HG03469 (cell line): ENCODE measurements around the gene SHANK1.

ENCODE experiments used
- ATAC-seq: cut with Tn5 transposase; IDR thresholded peaks from one replicate; pipeline ENCODE4 v1.9.1; 2021; ENCODE audit warnings: mild to moderate bottlenecking, moderate library complexity, moderate number of reproducible peaks; ENCODE audit not compliant: unreplicated experiment

SHANK1 gene

DNA sequence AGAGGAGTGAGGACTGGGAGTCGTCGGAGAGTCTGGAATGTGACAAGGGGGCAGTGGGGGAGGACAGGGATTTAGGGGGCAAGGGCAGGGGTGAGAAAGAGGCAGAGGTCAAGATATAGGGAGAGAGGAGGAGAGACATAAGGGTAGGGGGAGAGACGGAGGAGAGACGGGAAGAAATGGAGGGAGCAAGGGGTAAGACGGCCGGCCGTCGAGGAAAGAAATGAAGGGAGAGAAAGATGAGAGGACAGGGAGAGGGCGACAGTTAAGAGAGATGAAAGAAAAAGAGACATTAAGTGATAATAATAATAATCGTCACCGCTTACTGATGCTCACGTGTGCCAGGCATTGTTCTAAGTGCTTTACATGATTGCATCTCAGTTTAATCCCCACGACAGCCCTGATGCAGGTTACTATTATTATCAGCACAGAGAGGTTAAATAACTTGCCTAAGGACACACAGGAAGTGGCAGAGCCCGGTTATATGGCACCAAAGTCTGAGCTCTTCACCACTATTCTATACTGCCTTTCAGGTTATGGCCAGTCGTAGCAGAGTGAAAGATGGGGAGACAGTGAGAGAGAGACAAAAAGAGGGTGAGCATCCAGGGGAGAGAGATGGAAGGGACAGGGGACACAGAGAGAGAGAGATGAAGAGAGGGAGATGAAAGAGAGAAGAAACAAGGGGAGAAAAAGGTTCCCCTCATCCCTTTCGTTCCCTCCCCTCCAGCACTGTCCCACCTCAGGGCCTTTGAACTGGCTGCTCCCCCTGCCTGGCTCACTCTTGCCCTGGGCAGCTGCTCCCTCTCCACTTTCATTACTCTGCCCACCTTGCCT lies 56.7 kb downstream of the SHANK1 start:
- ATAC-seq: no peak

DNA sequence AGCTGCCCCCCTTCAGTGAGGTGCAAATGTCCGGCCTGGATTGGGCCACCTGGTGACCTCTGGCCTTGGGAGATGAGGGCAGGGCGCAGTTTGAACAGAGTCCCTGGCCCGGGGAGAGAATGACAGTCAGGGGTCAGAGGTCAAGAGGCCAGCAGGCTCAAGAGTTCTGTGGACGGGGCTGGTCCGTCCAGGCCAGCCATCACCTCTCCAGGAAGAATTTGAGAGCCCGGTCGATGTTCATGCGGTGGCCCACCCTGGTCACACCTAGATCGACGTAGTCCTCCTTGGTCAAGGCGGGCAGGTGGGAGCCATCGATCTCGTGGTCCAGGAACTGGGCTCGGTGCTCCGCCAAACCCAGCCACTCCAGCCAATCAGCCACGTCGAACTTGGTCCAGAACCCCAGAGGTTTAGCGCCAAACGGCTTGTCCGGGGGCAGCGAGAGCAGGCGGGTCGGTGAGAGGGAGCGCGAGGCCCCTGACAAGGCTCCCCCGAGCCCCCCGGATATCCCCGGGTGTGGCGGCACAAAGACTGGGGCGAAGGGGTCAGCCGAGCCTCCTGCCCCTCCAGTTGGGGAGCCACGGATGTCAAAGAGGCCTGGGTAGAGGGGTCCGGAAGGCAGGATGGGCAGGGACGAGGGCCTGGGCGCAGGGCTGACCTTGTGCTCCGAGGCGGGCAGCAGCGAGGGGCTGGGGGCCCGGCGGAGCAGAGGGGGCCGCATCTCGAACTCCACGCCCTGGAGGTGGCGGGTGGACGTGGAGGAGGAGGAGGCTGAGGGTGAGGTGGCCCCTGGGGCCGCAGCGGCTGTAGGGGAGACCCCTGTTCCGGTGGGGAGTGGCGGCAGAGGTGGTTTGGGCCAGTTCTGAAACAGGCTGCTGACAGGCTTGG lies 57.6 kb downstream of the SHANK1 start:
- ATAC-seq: no peak

GRCh38 chr19:50661023-50661422 lies 58.6 kb downstream of the SHANK1 start:
- no peak for ATAC-seq

GRCh38 chr19:50660088-50660366 lies 59.6 kb downstream of the SHANK1 start:
- no peak for ATAC-seq

DNA sequence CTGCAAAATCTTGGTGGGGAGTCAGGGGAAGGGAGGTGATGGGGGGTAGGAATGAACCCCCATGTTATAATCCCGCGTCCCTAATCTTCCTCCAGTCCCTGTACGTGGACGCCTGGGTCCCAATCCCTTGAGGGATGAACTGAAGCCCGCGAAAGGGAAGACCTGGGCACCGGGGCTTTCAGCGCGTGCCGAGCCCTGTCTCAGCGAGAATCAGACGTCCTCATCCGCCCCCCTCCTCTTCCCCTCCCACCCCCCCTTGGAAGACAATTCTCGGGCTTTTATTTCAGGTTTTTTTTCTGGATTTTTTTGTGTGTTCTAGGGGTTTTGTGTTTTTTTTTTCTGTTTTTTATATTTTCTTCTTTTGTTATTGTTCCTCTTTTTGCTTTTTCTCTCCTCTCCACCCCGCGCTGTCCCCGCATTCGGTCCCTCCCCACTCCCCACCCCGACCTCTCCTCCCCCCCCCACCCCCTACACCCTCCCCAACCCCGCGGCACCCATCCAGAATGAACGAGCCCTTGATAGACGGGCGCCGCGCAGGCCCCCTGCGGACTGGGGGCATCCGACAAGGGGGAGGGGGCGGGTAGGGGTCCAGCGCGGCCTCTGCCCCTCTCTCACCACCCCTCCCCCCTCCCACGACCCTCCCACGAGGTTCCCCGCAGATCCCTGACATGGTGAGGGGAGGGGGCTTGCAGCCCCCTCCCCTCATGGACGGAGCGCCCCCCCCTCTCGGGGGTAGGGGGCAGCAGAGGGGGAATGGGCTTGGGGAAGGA lies 60.1 kb downstream of the SHANK1 start:
- no peak for ATAC-seq

- ATAC-seq: no peak
These were observed 60.9 kb downstream of the SHANK1 start for GRCh38 chr19:50658441-50659317.

- ATAC-seq: peak; percentile 46
These were observed 61.7 kb downstream of the SHANK1 start for GRCh38 chr19:50657712-50658440.

DNA sequence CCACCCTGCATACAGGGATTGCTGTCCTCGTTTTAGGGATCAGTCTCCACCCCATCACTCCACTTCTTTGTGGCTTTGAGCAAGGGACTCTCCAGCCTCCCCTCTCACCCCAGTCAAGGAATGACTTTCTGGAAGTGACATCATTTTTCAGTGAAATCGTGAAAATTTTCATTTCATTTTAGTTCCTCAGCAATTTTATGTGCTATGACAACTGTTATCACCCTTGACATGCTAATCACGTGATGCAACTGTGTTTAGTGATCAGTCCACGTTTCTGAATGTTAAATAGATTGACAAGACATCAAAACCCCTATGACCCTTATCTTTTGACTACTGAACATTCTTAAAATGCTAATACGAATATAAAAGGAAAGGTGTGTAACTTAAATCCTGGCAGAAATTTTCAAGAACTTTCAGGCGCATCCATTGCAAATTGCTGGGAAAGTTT lies 62.4 kb downstream of the SHANK1 start:
- no peak for ATAC-seq

DNA sequence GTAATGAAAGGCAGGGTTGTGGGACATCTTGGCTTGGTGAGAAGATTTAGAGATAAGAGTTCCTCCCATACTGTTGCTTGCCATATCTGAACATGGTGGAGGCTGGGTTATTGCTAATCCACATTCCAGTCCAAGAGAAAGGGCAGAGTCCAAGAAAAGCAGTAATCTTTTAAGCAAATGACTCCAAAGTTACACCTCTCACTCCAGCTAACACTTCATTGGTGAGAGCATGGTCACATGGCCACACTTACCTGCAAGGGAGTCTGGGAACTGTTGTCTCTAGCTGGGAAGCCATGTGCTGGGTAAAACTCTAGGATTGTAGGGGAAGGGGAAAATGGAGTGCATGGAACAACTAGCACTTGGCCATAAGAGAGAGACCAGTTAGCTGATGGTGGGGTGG lies 64.7 kb downstream of the SHANK1 start:
- ATAC-seq: no peak

GRCh38 chr19:50652722-50653121 lies 66.9 kb downstream of the SHANK1 start:
- no peak for ATAC-seq

DNA sequence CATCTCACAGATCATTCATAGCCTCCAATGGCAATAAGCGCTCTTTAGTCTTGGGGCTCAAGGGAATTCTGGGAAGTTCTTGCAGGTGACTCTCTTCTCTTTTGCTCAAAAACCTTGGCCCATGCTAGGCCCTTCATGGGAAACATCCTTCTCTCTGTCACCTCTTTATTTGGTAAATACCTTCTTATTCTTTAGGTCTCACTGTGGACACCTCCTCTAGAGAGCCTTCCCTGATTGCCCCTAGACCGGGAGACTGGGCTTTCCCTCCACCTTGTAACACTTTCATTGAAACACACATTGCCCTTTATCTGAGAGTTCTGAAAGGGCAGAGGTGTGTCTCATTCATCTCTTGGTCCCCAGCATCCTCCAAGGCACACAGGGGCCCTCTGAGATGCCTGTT lies 68.4 kb downstream of the SHANK1 start:
- ATAC-seq: no peak

DNA sequence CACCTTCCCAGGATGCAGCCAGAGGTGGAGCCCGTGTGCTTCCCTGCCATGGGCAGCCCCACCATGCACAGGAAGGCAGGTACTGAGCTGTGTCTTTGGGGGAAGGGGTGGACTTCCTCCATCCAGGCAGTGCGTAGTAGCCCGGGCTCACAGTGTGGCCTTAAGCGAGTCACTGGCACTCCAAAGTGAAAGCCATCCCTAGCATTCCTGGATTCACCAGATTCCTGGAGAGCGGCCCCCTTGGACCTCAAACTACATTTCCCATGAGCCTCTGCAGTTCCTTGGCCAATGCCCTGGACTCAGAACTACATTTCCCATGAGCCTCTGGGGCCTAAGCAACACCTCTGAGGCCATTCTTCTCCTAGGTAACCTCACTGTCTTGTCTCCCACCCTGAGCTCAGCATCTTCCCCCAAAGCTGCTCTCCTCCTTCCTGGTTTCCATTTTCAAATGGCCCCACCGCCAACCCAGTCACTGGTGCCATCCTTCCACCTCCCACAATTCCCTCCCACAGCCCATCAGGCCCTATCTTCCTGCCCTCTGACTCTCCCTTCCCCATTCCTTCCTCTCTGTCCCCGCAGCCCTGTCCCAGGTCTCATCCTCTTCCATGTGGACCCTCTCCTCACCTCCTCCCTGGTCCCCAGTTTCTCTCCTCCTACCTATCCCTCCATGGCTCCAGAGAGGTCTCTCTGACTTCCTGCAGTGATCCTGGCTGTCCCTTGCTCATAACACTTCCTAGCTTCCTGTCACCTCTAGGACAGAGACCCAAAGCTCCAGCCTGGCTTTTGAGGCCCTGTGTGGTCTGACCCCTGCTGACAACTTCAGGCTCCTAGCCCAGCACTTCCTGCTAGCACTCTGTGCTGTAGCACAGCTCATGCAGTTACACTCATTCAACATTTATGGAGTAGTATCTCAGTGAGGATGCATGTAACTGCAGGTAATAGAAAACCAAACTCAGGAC lies 69.9 kb downstream of the SHANK1 start, which contains the start of gene C19orf81:
TSS of gene C19orf81 (plus strand) at position 13 of the 959 bp plus-strand sequence. CDS start at position 13, 0 bp downstream.
- no peak for ATAC-seq

- no peak for ATAC-seq
These were observed 70.9 kb downstream of the SHANK1 start for GRCh38 chr19:50648659-50649058.

- no peak for ATAC-seq
These were observed 71.6 kb downstream of the SHANK1 start for GRCh38 chr19:50647879-50648615.

DNA sequence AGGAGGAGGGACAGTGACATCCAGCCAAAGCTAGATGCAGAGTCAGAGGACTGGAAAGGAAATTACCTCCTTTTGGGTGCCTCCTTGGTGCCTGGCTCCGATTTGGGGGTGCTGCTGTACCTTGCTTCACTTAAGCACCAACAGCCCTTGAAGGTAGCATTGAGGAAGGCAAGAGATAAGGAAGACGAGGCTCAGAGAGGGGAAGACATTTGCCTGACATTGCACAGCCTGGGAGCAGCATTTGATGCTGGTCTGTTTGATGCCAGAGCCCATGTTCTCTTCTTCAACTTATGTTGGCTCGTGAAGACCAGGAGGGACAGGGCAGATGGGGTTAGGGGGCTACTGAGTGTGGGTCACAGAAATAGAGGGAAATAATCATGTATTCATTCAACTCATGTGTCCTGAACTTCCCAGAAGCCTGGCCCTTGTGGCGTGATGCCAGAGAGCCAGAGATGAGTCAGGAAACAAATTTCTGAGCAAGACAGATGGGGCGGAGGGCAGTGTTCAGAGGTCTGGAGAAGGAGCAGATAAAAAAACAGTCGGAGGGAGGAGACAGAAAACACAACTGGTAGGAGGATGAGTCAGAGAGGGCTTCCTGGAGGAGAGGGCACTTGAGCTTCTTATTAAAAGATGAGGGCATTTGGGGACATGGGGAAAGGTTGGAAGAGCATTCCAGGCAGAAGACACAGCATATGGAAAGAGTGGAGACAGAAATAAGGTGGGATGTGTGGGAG lies 73.4 kb downstream of the SHANK1 start:
- no peak for ATAC-seq

GRCh38 chr19:50645107-50645506 lies 74.5 kb downstream of the SHANK1 start:
- no peak for ATAC-seq

- ATAC-seq: no peak
These were observed 75.2 kb downstream of the SHANK1 start for GRCh38 chr19:50644315-50644915.
